Measurements from ENCODE around the gene INO80D. TPM values are rescaled to one million over a fixed set of nuclear protein-coding genes. Genes with fewer than 3 reads are reported as not detected.
A peak's percentile ranks its signal among the peaks of the same experiment; 100 is the strongest.

Gene INO80D
- total and polyA plus RNA-seq, 2 of the 13 experiments (the other 11 are each of a cell fraction or from before 2014, with no cell fraction given), result 7.6 to 7.9 TPM

DNA sequence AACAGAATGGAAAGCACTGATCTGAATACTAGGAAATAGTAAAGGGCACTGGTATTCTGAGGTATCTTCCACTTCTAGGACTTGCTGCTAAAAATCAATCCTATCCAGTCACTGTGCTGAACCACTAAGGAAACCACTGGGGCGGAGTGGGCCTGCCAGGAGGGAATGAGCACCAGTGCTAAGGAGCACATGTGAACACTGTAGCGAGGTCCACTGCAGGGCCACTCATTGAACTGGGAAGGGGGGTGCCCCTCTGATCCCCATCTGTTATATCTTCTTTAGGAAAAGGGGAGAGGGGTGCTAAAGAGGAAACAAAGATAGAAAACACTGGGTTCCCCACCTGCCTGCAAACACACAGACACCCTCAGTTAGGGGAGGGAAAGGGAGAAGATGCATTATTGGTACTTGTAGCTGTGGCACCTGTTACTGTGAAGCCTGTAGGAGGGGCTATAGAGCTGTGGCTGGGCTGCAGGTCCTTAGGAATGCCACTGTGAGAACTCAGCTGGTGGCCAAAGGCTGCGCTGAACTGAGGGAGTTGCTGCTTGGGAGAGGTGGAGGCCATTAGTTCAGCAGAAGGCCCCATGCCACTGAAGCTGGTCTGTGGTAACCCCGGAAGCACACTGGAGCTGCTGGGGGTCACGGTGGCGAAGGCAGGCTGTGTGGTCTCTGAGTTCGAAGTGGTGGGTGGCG, 81.8 kb downstream of the INO80D start (continued):
- TF ChIP-seq, protein P1, sequence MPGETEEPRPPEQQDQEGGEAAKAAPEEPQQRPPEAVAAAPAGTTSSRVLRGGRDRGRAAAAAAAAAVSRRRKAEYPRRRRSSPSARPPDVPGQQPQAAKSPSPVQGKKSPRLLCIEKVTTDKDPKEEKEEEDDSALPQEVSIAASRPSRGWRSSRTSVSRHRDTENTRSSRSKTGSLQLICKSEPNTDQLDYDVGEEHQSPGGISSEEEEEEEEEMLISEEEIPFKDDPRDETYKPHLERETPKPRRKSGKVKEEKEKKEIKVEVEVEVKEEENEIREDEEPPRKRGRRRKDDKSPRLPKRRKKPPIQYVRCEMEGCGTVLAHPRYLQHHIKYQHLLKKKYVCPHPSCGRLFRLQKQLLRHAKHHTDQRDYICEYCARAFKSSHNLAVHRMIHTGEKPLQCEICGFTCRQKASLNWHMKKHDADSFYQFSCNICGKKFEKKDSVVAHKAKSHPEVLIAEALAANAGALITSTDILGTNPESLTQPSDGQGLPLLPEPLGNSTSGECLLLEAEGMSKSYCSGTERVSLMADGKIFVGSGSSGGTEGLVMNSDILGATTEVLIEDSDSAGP (CRISPR knock-in tag; IDR thresholded peaks at IDR 0.05; ENCODE audit: borderline replicate concordance), result peak; percentile 42; the same call in 1 of the 2 replicates
- no peak for TF ChIP-seq RCOR2 (CRISPR knock-in tag; IDR thresholded peaks at IDR 0.05)
- no peak for TF ChIP-seq ATRX (CRISPR knock-in tag; IDR thresholded peaks at IDR 0.05; ENCODE audit: borderline replicate concordance)
- 0 out of 2 replicates have a peak, but pooled peaks have one; percentile 45 for TF ChIP-seq CENPT (CRISPR knock-in tag; IDR thresholded peaks at IDR 0.05; ENCODE audit: low read depth)
- peak; percentile 6 for TF ChIP-seq TEAD3 (CRISPR knock-in tag; optimal IDR thresholded peaks at IDR 0.05; ENCODE audit: borderline replicate concordance)
- 0 out of 2 replicates have a peak, but pooled peaks have one; percentile 44 for TF ChIP-seq ARHGAP35 (CRISPR knock-in tag; IDR thresholded peaks at IDR 0.05; ENCODE audit: borderline replicate concordance)
- TF ChIP-seq, protein P2, sequence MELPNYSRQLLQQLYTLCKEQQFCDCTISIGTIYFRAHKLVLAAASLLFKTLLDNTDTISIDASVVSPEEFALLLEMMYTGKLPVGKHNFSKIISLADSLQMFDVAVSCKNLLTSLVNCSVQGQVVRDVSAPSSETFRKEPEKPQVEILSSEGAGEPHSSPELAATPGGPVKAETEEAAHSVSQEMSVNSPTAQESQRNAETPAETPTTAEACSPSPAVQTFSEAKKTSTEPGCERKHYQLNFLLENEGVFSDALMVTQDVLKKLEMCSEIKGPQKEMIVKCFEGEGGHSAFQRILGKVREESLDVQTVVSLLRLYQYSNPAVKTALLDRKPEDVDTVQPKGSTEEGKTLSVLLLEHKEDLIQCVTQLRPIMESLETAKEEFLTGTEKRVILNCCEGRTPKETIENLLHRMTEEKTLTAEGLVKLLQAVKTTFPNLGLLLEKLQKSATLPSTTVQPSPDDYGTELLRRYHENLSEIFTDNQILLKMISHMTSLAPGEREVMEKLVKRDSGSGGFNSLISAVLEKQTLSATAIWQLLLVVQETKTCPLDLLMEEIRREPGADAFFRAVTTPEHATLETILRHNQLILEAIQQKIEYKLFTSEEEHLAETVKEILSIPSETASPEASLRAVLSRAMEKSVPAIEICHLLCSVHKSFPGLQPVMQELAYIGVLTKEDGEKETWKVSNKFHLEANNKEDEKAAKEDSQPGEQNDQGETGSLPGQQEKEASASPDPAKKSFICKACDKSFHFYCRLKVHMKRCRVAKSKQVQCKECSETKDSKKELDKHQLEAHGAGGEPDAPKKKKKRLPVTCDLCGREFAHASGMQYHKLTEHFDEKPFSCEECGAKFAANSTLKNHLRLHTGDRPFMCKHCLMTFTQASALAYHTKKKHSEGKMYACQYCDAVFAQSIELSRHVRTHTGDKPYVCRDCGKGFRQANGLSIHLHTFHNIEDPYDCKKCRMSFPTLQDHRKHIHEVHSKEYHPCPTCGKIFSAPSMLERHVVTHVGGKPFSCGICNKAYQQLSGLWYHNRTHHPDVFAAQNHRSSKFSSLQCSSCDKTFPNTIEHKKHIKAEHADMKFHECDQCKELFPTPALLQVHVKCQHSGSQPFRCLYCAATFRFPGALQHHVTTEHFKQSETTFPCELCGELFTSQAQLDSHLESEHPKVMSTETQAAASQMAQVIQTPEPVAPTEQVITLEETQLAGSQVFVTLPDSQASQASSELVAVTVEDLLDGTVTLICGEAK (IDR thresholded peaks at IDR 0.05), result no peak
- TF ChIP-seq, protein P2 (CRISPR knock-in tag; IDR thresholded peaks at IDR 0.05), result no peak
- no peak for TF ChIP-seq SETDB1 (CRISPR knock-in tag; IDR thresholded peaks at IDR 0.05; ENCODE audit: borderline replicate concordance)
- no peak for TF ChIP-seq ZNF333 (CRISPR knock-in tag; IDR thresholded peaks at IDR 0.05; ENCODE audit: borderline replicate concordance)
- TF ChIP-seq ZNF329 (CRISPR knock-in tag; IDR thresholded peaks at IDR 0.05; ENCODE audit: low read depth), result 0 out of 2 replicates have a peak, but pooled peaks have one; percentile 35
- peak; percentile 66; the same call in 1 of the 2 replicates for TF ChIP-seq SMC3 (IDR thresholded peaks at IDR 0.05; ENCODE audit: low read length)
- TF ChIP-seq ZSCAN12 (CRISPR knock-in tag; IDR thresholded peaks at IDR 0.05), result no peak
- TF ChIP-seq, protein P3, sequence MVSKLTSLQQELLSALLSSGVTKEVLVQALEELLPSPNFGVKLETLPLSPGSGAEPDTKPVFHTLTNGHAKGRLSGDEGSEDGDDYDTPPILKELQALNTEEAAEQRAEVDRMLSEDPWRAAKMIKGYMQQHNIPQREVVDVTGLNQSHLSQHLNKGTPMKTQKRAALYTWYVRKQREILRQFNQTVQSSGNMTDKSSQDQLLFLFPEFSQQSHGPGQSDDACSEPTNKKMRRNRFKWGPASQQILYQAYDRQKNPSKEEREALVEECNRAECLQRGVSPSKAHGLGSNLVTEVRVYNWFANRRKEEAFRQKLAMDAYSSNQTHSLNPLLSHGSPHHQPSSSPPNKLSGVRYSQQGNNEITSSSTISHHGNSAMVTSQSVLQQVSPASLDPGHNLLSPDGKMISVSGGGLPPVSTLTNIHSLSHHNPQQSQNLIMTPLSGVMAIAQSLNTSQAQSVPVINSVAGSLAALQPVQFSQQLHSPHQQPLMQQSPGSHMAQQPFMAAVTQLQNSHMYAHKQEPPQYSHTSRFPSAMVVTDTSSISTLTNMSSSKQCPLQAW (CRISPR knock-in tag; IDR thresholded peaks at IDR 0.05), result peak; percentile 18; the same call in 1 of the 2 replicates
- TF ChIP-seq TAF1 (CRISPR knock-in tag; IDR thresholded peaks at IDR 0.05), result no peak
- no peak for TF ChIP-seq RBM39 (IDR thresholded peaks at IDR 0.05; ENCODE audit: low read depth, low read length, poor library complexity, severe bottlenecking)
- no peak for TF ChIP-seq ZNF430 (CRISPR knock-in tag; IDR thresholded peaks at IDR 0.05)
- no peak for TF ChIP-seq RFXANK (CRISPR knock-in tag; IDR thresholded peaks at IDR 0.05)

Measured in HepG2 (cell line).